ENCODE measurements around the gene KRT37.

Gene KRT37

DNA sequence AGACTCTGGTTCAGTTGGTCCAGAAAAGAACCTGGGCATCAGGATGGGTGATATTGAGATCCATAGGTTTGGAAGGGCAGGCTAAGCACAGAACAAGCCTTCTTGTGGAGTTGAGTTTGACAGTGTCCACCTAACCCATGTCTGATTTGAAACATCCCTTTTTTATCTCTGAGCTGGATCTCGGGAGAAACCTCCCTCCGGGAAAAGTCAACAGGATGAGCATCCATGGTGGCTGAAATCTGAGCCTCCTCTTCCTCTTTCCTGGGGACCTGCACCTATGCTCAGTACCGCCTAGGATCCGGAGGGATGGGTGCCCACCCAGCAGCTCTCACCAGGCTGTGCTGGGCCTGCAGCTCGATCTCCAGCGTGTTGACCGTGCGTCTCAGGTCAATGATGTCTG lies 39.4 kb upstream of the KRT37 start:
- no peak for DNase-seq (ENCODE audit: extremely low spot score)
- ChIA-PET CTCF (interaction anchor here (0.8 to 1.5 kb wide), 3 partner anchors 11 to 16 kb away, joined by 3 to 5 read pairs (median 3); no protein-coding TSS in a partner anchor), POLR2A (no interaction called here)
- TF ChIP-seq, protein P1, sequence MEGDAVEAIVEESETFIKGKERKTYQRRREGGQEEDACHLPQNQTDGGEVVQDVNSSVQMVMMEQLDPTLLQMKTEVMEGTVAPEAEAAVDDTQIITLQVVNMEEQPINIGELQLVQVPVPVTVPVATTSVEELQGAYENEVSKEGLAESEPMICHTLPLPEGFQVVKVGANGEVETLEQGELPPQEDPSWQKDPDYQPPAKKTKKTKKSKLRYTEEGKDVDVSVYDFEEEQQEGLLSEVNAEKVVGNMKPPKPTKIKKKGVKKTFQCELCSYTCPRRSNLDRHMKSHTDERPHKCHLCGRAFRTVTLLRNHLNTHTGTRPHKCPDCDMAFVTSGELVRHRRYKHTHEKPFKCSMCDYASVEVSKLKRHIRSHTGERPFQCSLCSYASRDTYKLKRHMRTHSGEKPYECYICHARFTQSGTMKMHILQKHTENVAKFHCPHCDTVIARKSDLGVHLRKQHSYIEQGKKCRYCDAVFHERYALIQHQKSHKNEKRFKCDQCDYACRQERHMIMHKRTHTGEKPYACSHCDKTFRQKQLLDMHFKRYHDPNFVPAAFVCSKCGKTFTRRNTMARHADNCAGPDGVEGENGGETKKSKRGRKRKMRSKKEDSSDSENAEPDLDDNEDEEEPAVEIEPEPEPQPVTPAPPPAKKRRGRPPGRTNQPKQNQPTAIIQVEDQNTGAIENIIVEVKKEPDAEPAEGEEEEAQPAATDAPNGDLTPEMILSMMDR (IDR thresholded peaks at IDR 0.05; ENCODE audit: control extremely low read depth, extremely low read depth, low read depth, missing control alignments) = no peak

DNA sequence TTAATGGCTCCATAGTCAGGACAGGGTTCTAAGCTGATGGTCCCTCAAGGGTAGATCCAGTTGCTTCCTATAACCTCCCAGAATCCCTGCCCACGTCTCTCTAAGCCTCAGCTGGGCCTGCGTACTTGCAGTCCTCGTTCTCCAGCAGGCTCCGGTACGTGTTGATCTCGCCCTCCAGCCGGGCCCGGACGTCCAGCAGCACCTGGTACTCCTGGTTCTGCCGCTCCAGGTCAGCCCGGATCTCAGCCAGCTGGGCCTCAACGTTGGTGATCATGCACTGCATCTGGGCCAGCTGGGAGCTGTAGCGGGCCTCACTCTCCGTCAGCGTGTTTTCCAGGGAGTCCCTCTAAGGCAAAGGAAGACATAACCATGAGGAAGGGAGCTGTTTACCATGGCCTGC lies 38.3 kb upstream of the KRT37 start:
- ChIA-PET POLR2A (no interaction called here), CTCF (interaction anchor here (0.8 kb wide), 1 partner anchor 86 kb away, joined by 3 read pairs; no protein-coding TSS in a partner anchor)
- TF ChIP-seq, protein P1 (IDR thresholded peaks at IDR 0.05; ENCODE audit: control extremely low read depth, extremely low read depth, low read depth, missing control alignments) = no peak
- no peak for DNase-seq (ENCODE audit: extremely low spot score)

DNA sequence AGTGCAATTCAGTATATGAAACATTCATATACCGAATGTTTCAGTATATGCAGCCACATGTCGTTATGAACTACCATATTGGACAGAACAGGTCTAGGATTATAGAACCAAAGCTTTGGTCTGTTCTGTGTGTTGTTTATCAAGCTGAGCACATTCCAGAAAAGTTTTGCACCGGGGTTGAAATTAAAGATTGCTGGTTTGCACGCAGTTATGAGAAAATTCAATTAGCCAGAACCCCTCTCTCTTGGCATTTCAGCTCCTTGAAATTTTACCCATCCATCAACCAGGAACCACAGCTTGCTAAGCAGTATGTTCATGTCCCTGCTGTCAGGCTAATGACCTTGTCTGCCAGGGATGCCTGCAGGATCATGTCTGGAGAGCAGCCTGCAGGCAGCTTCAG lies 33.3 kb upstream of the KRT37 start:
- TF ChIP-seq, protein P1 (IDR thresholded peaks at IDR 0.05; ENCODE audit: control extremely low read depth, extremely low read depth, low read depth, missing control alignments) = no peak
- no peak for DNase-seq (ENCODE audit: extremely low spot score)
- ChIA-PET CTCF (no interaction called here), POLR2A (no interaction called here)

DNA sequence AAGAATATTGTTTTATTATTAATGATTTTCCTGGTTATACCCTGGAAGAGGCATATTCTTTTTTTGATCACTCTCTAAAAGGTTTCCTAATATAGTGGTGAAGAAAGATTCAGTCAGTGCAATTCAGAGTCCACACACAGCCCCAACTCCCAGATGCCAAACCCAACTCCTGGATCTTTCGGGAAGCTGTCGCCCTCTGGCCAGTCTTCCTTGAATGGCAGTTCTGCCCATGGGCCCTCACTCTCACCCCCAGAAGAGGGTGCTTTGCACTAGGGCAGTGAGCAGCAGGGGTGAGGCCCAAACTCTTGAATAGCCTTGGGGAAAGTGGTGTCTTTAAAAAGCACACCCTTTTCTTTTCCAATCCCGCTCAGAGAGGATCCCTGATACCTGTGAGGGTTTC lies 31.8 kb upstream of the KRT37 start:
- ChIA-PET POLR2A (no interaction called here), CTCF (no interaction called here)
- DNase-seq (ENCODE audit: extremely low spot score) = no peak
- TF ChIP-seq, protein P1 (IDR thresholded peaks at IDR 0.05; ENCODE audit: control extremely low read depth, extremely low read depth, low read depth, missing control alignments) = no peak

DNA sequence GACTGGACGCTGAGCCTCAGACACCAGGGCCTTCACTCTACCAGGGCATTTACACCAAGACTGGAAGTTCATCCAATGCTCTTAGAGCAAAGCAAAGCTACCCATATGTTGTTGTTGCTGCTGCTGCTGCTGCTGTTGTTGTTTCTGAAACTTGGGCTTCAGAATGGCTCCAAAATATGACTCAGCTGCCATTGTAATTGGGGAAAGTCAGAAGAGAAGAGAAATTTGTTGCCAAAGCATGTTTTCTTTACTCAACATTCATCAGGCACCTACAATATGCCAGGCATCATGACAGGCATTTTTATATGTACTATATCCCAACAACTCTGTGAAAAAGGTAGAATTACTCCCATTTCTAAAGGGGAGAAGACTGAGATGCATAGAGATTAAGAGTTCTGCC lies 30.9 kb upstream of the KRT37 start:
- DNase-seq (ENCODE audit: extremely low spot score) = no peak
- ChIA-PET POLR2A (no interaction called here), CTCF (no interaction called here)
- TF ChIP-seq, protein P1 (IDR thresholded peaks at IDR 0.05; ENCODE audit: control extremely low read depth, extremely low read depth, low read depth, missing control alignments) = no peak

DNA sequence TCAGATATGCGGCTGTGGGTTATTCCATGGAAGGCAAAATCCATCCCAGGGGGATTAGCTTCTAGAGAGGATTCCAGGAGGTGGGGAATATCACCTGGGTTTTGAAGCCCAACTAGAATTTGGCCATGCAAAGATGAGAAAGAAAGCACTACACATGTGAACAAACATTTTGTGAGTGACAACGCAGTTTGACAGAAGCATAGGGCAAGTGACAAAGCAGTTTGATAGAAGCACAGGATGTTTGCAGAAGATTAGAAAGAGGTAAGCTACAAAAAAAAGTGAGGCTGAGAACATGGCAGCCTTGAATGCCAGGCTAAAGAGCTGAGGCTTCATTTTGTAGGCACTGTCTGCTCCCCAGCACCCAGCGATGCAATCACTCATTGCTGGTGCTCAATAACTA lies 28.7 kb upstream of the KRT37 start:
- TF ChIP-seq, protein P1 (IDR thresholded peaks at IDR 0.05; ENCODE audit: control extremely low read depth, extremely low read depth, low read depth, missing control alignments) = no peak
- ChIA-PET CTCF (interaction anchor here (1.9 kb wide), 1 partner anchor 9 kb away, joined by 5 read pairs; no protein-coding TSS in a partner anchor), POLR2A (no interaction called here)
- no peak for DNase-seq (ENCODE audit: extremely low spot score)

DNA sequence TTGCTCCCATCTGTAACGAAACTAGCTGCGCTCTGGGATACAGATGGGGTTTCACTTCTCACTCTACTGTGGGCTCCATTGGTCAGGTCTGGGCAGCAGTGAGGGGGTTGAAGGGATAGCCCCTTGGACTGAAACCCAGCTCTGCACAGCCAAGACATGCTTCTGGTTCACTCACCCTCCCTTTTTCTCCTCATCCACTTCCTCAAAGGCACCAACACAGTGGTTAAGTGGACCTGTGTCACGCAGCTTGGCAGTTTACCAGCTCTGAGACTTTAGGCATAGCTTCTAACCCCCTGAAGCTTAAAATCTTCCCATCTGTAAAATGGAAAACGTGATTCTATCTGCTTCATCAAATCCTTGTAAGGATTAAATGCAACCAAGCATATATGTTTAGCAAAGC lies 27.9 kb upstream of the KRT37 start:
- no peak for DNase-seq (ENCODE audit: extremely low spot score)
- ChIA-PET POLR2A (no interaction called here), CTCF (interaction anchor here (1.9 kb wide), 1 partner anchor 8 kb away, joined by 5 read pairs; no protein-coding TSS in a partner anchor)
- TF ChIP-seq, protein P1 (IDR thresholded peaks at IDR 0.05; ENCODE audit: control extremely low read depth, extremely low read depth, low read depth, missing control alignments) = no peak
